GM21515 (cell line): ENCODE measurements around the gene BID.

Experiments used
- ATAC-seq: cut with Tn5 transposase; IDR thresholded peaks from one replicate; pipeline ENCODE4 v1.9.1; 2021; ENCODE audit not compliant: unreplicated experiment

The BID gene

DNA sequence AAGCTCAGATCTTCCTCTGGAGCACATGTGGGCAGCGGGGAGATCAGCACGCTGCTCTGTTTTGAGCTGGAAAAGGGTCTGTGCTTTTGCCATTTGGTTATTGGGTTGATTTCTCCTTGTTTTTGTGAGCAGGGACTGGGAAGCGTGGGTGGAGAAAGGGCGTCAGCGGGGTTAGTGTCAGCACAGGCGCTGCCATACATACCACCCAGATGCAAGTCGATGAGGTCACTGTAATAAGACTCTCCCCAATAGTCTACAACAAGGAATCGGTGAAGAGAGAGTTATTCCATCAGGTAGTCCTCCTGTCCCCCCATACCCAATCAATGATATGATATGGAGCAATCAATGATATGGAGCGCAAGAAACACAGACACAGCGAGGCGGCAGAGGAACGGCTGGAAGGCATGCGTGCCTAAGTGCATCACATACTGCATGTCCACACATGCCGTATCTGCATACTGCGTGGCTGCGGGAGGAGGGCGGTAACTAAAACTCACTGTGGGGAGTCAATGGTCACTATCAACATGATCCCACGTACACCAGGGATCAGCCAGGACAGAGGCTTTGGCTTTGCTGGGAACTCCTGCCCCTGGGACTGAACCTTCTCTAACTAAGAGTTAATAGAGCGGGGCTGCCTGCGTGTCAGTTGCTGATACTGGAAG lies 29.5 kb upstream of the BID start:
- no peak for ATAC-seq

DNA sequence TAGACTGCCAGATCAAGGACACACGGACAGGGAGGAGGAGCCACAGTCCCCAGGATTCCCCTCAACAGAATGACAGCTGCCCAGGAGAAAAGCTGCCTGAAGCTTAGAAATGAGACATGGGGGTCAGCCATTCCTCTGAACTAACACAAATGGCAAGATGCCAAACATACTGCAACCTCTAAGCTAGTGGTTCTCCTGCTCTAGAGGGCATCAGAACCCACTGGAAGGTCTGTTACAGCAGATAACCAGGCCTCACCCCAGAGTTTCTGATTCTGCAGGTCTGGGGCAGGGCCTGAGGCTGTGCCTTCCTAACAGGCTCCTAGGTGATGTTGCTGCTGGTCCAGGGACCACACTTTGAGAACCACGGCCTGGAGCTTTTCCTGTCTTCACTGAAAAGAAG lies 28.6 kb upstream of the BID start:
- ATAC-seq: no peak

DNA sequence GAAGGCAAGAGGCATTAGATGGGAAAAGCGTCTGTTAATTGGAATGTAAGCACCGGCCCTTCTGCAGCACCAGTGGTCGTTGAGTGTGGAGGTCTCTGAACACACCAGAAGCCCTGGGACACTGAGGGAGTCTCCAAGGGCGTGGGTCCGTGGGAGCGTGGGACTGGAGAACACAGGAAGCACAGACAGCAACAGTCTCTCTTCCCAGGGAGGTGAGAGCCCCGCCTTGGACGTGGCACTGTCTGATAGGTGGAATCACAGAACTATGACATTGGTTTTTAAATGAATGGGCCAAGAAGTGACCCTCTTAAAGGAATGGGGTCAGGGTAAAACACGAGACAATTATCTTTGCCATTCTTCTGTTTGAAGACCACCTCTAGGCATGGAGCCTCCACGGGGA lies 28.1 kb upstream of the BID start:
- ATAC-seq: no peak

DNA sequence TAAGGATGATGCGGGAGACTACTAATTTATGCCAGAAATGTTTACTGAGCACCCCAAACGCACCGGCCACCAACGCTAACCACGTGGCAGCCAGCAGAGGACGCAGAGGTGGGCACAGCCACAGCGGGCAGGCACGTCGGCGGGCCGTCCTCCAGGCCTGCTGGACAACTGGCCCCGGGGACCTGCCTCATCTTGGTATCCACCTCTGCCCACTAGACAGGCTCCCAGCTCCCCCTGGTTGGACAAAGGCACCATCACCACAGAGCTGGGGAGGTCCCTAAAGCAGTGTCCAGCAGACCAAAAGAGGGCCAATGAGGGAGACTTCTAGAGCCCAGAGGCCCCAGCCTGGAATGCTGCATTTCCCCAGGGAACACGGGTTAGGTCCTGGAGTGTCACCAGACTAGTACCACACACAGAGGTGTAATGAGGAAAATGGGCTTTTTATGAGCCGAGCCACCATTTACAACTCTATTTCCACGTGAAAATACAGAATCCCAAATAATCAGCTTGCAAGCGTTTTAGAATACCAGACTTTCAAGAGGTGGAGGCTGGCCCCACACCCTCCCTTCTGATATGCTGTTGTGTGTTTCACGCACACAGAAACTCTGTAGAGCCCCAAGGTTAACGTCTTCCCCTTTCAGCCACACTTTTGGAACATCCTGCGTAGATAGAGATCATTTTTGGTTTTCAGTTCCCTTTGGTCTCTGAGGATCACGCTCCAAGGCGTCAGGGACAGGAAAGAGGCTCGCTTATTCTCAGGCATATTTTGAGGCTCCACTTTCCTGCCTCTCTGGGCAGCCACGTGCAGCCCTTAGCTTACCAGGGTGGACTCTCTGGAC lies 23.7 kb upstream of the BID start:
- ATAC-seq: no peak

DNA sequence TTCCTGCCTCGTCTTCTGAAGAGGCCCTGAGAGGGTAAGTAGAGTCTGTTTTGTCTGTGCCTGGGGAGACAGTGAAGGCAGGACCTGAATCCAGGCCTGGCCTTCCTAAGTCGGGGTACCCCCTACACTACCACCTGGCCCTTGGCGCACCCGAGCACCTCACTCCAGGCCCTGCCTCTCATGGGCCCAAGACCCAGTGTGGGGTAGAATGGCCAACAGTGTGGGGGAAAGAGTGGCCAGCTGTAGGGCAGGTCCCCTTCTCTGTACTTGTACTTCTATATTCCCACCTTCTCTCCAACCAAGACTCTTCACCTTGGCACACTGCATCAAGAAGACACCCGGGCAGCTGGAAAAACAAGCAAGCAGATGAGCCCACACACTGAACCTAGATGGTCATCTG lies 22.4 kb upstream of the BID start:
- no peak for ATAC-seq

DNA sequence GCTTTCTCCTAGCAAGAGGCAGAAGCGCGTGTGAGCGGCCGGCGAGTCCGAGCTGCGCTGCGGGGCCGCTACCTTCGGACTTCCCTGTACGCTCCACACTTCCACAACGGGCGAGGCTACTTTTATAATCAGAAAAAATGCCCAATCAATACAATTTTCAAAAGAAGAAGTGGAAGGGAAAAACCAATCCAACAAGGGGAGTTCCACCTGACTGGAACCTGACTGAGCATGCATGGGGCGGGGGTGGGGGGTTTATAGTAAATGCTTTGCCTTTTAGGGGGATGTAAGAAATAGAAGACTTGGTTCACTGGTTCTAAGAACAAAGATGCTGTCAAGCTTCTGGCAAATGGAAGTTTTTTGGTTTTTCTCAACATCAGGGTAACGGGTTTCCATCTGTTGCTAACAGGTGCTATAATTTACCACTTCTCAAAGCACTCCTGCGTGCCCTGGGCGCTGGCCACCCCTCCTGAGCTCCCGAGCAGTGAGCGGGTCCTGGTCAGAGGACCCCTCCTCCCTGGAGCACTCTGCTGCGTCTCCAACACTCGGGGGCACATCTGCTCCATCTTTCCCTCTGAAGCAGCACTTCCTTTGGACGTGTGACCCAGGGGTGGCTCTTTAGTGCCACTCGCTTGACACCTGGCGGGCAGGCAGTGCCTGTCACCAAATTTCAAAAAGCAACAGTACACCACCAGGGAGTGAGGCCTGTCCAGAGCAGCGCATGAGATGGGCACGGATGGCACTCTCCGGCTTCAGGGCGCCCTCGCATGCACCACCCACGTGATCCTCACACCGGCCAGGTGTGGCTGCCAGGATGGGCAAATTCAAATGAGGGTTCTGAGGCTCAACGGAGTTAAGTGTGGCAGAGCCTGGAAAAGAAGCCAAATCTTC lies 21.6 kb upstream of the BID start:
- no peak for ATAC-seq

DNA sequence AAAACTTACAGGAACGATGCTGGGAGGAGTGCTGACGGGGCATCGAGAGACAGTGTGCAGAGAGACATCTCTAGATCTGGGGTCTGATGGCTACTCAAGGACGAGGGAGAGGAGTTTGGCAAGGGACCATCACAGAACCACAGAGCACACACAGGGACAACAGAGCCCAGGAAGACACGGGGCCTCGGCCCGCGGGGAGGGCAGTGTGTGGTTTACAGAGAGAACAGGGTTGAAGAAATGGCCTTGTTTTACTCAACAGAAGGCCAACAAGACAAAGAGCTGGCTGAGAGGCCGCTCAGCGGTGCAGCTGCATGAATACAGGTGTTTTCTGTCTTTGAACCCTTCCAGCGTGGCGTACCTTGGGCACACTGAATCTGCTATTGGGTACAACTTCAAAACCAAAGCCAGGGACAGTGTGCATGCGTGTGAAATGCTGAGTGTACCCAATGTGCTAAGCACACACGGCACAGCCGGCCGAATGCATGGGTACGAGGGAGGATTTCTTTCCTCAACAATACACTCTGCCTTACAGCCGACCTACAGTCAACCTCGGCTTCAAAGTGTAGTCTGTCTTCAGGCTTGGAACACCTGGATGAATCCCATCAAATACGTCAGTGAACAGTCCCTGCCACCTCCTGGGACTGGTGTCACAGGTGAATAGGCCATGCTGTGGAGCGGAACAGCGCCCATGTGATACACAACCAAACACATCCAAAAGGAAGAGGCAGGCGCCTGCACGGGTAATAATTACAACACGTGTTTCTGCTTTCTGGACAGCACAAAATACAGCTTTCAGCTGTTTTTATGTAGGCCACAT lies 20.7 kb upstream of the BID start:
- no peak for ATAC-seq

DNA sequence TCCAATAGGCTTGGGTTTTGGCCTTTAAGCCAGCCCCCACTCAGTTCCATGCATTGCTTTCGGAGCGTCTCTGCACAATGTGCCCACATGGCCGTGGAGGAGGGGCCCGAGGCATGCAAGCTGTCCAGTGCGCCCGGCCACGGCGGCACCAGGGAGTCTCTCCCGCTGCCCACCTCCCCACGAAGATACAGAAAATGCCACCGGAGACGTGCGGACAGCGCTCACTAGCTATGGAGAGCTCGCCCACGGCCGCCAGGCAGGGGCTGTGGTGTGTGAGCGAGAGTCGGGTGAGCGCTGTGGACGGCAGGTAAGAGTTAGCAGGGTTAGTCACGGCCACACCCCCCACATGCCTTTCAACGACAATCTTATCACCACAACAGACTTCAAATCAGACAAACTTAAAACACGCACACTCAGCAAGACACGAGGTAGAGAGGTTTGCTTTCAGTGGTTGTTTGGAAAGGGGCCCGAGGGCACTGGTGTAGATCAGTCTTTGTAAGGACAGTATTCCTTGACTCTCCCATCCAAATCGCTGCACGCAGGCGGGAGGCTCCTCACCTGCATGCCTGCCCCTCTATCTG lies 18.7 kb upstream of the BID start:
- no peak for ATAC-seq

DNA sequence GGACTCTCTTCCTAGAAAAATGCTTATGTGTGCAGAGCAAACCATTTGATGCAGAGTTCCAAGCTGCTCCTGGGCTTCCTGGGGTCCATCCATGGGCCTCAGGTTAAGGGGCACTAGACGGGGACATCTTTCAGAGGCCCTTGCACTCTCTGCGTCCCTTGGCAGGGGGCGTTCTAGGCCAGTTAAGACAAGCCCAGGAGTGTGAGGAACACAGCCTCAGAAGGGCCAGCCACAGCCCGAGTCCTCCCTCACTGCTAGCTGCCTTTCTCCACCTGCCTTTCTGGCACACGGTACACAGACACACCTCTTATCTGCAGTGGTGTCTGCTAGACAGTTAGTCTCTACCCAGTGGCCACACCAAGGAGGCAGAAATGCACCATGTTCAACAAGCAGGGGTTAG lies 18.0 kb upstream of the BID start:
- ATAC-seq: no peak

DNA sequence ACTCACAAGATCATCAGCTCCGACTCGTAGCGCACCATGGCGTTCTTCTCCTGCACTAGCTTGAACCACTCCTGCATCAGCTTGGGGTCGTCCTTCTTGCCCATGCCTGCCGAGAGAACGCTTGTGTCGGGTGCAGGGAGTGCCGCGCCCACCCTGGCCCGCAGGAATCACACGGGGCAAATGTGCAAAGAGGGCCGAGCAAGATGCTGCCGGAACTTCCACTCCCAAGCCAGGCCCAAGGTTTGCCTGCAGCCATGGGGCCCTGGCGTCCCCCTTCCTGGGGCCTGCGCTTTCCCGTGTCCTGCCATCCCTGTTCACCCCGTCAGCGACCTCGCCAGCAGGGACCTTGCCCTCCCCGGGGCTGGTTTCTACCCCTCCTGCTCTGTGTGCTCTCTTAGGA lies 16.9 kb upstream of the BID start:
- no peak for ATAC-seq

DNA sequence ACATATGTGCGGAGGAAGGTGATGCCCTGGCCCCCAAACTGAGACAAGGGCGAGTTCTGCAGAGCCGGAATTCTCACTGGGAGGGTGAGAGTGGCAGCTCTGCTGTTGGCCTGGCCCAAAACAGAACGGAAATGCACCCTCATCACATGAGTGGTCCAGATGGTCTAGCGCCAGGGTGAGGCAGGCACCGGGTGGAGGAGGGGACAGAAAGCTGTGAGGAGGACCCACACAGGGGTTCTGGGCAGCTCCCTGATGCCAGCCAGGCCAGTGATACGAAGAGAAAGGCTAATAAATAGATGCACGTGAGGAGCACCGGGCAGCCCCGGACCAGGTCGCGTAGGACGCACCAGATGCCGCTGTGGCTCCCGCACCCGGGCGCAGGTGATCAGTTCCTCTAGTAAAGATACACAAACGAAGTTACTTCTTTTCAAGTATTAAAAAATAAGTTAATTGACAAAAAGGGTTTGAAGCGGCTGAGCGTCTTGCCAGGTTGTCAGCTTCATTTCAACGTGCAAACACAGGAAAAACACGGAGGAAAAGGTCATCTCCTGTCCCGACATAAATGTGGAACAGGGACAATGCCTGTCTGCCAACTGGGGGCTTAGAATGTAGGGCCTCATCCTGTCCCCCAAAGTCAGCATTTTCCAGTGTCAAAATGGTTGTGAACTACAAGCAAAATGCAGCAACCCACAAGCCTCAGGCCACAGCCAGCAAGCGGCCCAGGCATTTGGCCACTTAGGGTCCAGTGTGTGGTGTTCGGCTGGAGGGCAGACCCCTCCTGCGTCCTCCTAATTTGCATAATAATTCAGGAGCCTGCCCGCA lies 15.3 kb upstream of the BID start:
- no peak for ATAC-seq

DNA sequence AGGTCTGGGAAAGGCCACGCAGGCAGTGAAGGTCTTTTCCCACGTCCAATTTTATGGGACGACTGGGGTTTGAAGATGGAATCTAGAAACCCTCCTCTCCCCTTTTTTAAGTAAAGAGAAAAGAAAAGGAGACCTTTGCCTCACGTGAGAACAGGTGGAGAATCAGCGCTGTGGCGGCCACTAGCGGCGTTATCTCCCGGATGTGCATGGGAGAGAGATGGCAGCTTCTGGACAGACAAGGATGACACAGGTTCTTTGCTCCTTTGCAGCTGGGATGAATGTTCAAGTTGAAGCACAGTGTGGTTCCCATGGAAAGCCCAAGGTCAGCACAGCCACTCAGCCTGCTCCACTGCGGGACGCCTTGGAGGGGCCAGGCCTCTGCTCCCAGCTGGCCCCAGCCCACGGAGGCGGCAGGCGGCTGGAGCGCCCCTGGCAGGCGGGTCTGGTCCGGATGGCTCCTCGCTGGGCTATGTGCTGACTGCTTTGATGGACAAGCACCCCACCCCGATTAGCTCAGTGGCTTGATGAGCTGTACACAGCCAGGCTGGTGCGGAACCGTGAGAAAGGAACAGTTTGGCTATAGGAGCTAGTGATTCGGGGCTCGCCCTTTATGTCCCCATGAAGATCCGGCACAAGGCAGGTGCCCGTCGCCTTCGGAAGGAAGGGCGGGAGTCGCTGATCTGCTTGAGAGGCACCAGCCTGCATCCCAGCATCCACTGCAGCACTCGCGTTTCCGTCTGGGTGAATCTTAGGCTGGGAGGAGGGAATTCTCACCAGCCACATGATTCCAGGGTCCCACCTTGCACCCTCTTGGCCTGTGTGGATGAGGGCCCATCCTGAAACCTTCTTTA lies 14.5 kb upstream of the BID start:
- ATAC-seq: no peak

DNA sequence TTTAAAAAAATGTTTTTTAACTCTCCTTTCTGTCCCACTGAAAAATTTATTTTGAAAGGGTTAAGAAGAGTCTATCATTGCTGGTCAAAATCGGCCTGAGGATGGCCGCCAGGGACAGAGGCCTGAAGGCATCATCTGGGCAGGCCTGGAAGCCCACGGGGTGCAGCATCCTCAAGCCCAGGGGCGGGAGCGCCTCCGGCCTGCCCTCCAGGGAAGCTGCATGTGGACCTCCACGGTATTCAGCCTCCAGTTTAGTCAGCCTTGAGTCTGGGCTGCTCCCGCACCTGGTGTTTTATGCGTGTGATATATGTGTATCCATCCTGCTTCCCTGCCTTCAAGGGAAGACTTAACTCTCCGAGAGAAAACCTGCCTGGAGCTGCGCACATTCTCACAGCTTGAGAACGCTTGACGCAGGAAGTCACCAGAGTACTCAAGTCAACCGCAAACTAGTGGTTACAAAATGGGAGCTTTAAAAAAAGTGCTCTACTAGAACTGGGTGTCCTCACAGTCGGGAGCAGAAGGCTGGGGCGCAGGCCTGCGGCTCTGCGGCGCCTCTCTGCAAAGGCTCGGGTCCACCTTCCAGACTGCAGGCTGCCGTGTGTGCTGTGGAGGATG lies 13.6 kb upstream of the BID start:
- no peak for ATAC-seq

DNA sequence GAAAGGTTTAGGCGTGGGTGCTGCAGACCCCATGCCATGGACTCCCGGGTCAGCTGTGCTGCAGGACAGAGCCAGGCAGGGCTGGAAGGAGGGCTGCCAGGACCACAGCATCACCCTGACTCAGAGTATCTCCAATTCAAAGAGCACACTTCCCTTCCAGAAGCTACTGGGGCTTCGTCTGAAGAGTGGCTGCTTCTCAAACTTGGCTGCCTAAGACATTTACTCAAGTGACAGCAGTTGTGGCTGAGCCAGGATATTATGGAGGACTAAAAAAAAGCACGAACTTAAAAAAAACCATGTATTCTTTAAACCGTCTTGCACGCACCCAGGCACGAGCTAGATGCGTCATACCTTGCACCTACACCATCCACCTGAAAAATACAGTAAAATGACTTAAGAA lies 13.0 kb upstream of the BID start:
- ATAC-seq: no peak

DNA sequence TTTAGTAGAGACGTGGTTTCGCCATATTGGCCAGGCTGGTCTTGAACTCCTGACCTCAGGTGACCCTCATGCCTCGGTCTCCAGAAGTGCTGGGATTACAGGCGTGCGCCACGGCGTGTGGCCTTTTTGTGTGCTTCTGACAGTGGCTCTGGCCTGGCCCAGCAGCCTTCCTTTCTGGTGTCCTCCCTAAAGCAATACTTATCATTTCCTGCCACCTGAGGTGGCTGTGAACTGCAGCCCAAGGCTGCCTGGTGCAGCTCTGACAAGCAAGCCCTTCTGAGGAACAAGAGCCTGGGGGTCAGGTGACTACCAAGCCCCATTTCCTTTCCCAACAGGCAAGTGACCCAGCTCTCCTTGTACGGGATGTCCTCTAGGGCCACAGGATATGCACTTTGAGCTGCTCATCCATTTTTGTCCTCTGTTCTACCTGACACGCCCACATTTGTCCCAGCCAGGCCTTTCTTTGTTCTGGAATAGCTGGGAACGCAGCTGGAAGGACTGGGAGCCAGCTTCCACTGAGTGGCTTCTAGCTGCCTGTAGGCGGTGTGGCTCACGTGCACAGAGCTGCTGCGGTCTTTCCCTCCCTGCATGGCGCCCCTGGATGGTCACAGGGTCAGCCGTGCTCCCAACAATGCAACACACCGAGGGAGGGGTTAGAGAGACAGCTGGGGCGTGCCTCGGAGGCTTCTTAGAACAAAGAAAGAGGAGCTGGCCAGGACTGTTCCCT lies 12.3 kb upstream of the BID start:
- ATAC-seq: no peak

DNA sequence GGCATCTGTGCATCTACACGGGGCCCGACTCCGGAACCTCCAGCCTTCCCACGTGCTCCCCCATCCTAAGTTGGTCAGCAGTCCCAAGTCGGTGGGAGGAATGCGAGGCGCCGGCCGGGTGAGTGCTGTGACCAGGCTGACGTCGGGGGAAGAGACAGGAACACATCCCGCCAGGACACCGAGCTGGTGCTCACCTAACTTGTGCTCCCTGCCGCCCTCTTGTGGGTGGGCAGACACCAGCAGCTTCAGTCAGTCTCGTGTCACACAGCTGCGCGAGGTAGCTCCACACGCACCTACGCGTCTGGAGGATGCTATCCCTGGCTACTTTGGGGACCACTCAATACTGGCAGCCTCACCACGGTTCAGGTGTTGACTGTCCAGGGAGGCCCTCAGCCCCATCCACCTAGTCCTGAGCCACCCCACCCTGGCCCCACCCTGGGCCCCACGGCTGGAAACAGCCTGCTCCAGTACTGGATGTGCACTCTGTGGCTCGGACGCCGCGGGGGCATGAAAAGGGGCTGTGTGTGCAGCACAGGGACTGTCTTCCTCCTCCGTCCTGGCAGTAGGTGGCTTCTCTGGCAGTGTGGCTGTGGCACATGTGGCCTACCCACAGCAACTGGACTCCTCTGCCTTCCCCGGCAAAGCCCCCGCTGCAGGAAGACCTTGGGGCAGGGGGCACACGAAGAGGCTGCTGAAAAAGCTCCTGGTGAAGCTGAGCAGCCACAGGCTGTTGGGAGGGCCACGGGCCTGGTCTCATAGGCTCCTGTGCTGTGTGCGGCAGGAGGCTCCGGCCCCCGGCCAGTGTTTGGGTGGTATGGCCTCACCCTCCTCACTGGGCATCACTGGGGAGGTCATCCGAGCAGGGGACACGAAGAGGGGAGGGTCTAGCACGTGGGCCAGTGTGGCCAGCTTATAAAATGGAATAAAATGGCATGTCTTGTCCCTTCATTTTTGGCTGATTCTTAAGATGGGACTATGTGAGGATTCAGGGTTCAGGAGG lies 11.2 kb upstream of the BID start:
- no peak for ATAC-seq
